ENCODE results near the gene TNNT1. TPM values are rescaled to one million over a fixed set of nuclear protein-coding genes. Genes with fewer than 3 reads are reported as not detected.

The TNNT1 gene
- total RNA-seq, 1 donor from 2014 or later = 1.4 TPM

- no peak for ATAC-seq
- DNase-seq (ENCODE audit: low spot score) = no peak
- intact Hi-C loops (cut with DNase I) = no loop called here
Measured at GRCh38 chr19:55095260-55096060, 53.5 kb downstream of the TNNT1 start.

GRCh38 chr19:55094456-55095259, 54.3 kb downstream of the TNNT1 start:
- ATAC-seq (no peak), DNase-seq (ENCODE audit: low spot score) (no peak)
- intact Hi-C loops (cut with DNase I) = no loop called here

- DNase-seq (ENCODE audit: low spot score) (no peak), ATAC-seq (no peak)
- intact Hi-C loops (cut with DNase I) = no loop called here
Measured at GRCh38 chr19:55092423-55093318, 56.3 kb downstream of the TNNT1 start.

GRCh38 chr19:55091955-55092354, 57.1 kb downstream of the TNNT1 start:
- intact Hi-C loops (cut with DNase I) = no loop called here
- DNase-seq (ENCODE audit: low spot score) = no peak
- no peak for ATAC-seq

GRCh38 chr19:55091126-55091910, 57.7 kb downstream of the TNNT1 start:
- ATAC-seq (no peak), DNase-seq (ENCODE audit: low spot score) (no peak)
- intact Hi-C loops (cut with DNase I) = no loop called here

- no peak for ATAC-seq
- intact Hi-C loops (cut with DNase I) = no loop called here
- DNase-seq (ENCODE audit: low spot score) = no peak
Measured at GRCh38 chr19:55090564-55090963, 58.4 kb downstream of the TNNT1 start.

- DNase-seq (ENCODE audit: low spot score) (no peak), ATAC-seq (no peak)
- intact Hi-C loops (cut with DNase I) = no loop called here
Measured at GRCh38 chr19:55089342-55089944, 59.6 kb downstream of the TNNT1 start.

GRCh38 chr19:55088543-55089341, 60.3 kb downstream of the TNNT1 start:
- ATAC-seq (peak; percentile 52), DNase-seq (ENCODE audit: low spot score) (peak; percentile 84)
- intact Hi-C loops (cut with DNase I) = no loop called here

- intact Hi-C loops (cut with DNase I) = no loop called here
- no peak for DNase-seq (ENCODE audit: low spot score)
Measured at GRCh38 chr19:55088021-55088451, 61.0 kb downstream of the TNNT1 start.

GRCh38 chr19:55087542-55087901, 61.5 kb downstream of the TNNT1 start:
- DNase-seq (ENCODE audit: low spot score) (no peak), ATAC-seq (peak; percentile 18)
- intact Hi-C loops (cut with DNase I) = no loop called here

More at GRCh38 chr19:55088021-55088451, 61.0 kb downstream of the TNNT1 start:
- no peak for ATAC-seq

- DNase-seq (ENCODE audit: low spot score) = peak; percentile 91
- intact Hi-C loops (cut with DNase I) = no loop called here
- peak; percentile 85 for ATAC-seq
Measured at GRCh38 chr19:55086730-55087541, 62.1 kb downstream of the TNNT1 start.

- no peak for DNase-seq (ENCODE audit: low spot score)
- intact Hi-C loops (cut with DNase I) = no loop called here
- ATAC-seq = no peak
Measured at GRCh38 chr19:55085923-55086715, 62.9 kb downstream of the TNNT1 start.

GRCh38 chr19:55084416-55084815, 64.6 kb downstream of the TNNT1 start:
- intact Hi-C loops (cut with DNase I) = no loop called here
- no peak for DNase-seq (ENCODE audit: low spot score)

GRCh38 chr19:55083004-55083850, 65.8 kb downstream of the TNNT1 start:
- no peak for ATAC-seq
- DNase-seq (ENCODE audit: low spot score) = no peak
- intact Hi-C loops (cut with DNase I) = no loop called here

More at GRCh38 chr19:55084416-55084815, 64.6 kb downstream of the TNNT1 start:
- no peak for ATAC-seq

Data from sciatic nerve (tissue), 2 donors.